ENCODE results near the gene ZNF672. TPM values are rescaled to one million over a fixed set of nuclear protein-coding genes. Genes with fewer than 3 reads are reported as not detected.

The ZNF672 gene
- total and polyA plus RNA-seq, 2 of the 13 experiments (the other 11 are each of a cell fraction or from before 2014, with no cell fraction given) = 17.2 to 22.9 TPM

DNA sequence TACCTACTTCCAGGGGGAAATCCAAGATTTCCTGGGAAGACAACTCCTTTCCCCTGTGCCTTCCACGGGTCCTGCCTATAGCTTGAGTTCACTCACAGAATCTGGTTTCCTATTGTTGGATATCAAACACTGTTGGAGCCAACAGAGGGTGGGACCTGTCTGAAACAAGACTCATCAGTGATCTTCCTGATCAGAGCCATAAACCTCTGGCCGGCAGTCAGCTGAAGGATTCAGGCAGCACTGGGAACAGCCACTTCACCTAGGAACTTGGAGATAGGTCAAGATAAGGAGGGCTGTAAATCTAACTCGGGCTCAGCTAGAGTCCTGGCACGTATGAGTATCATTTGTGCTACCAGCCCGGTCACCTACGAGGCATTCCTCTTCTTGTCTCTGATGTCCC is 35.6 kb upstream of the ZNF672 start:
- no TSS peak for BruUV-seq (replicated peaks)
- intact Hi-C loops (cut with micrococcal nuclease; ENCODE audit: unreplicated experiment) = no loop called here
- Histone ChIP-seq H4K20me1 (ENCODE audit: insufficient read depth, low read length) (no peaks in the 10 kb centered on the region), H2AFZ (ENCODE audit: low read length) (no peak overlapping the region), H3K36me3 (replicated peaks in 1 of 2; ENCODE audit: control insufficient read depth in 1 of 2, insufficient read depth in 2 of 2, low read length in 2 of 2) (no peaks in the 10 kb centered on the region), H3K4me3 (replicated peaks in 1 of 3; ENCODE audit: insufficient read depth in 1 of 3, low read depth in 2 of 3, low read length in 3 of 3) (no peak overlapping the region), H3K9ac (ENCODE audit: insufficient read depth, low read depth, low read length) (no peak overlapping the region), H3K4me2 (ENCODE audit: low read depth, low read length) (no peak overlapping the region), H3K79me2 (ENCODE audit: insufficient read depth, low read length) (no peaks in the 10 kb centered on the region), H3K9me3 (ENCODE audit: low read length) (no peaks in the 10 kb centered on the region), H3K27me3 (ENCODE audit: control insufficient read depth in 1 of 2, insufficient read depth in 2 of 2, low read length in 2 of 2) (no peaks in the 10 kb centered on the region; a peak in 1 of 5 replicates), H3K4me1 (ENCODE audit: insufficient read depth, low read length) (peaks cover 24% of the 10 kb centered on the region), H3K27ac (ENCODE audit: extremely low read length, insufficient read depth, low read length) (no peak overlapping the region)
- ATAC-seq = no peak
- in situ Hi-C loops (cut with HindIII; ENCODE audit: extremely low pct_ligation_motif_present, low pct_unique_long_range_greater_than_20kb) = no loop called here
- ChIA-PET CTCF (ENCODE audit: low intra/inter-chr PET ratio, low total read pairs) (no interaction called here), POLR2A (no interaction called here)
- WGBS (ENCODE audit: low lambda C conversion rate) = 42% methylated on average over 6 of the region's 6 CpGs
- no peak for FAIRE-seq
- DNase-seq (ENCODE audit: low spot score) = no peak
- TF ChIP-seq, protein P1, sequence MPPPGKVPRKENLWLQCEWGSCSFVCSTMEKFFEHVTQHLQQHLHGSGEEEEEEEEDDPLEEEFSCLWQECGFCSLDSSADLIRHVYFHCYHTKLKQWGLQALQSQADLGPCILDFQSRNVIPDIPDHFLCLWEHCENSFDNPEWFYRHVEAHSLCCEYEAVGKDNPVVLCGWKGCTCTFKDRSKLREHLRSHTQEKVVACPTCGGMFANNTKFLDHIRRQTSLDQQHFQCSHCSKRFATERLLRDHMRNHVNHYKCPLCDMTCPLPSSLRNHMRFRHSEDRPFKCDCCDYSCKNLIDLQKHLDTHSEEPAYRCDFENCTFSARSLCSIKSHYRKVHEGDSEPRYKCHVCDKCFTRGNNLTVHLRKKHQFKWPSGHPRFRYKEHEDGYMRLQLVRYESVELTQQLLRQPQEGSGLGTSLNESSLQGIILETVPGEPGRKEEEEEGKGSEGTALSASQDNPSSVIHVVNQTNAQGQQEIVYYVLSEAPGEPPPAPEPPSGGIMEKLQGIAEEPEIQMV (CRISPR knock-in tag; IDR thresholded peaks at IDR 0.05; ENCODE audit: low read depth) = no peak
- TF ChIP-seq, protein P2, sequence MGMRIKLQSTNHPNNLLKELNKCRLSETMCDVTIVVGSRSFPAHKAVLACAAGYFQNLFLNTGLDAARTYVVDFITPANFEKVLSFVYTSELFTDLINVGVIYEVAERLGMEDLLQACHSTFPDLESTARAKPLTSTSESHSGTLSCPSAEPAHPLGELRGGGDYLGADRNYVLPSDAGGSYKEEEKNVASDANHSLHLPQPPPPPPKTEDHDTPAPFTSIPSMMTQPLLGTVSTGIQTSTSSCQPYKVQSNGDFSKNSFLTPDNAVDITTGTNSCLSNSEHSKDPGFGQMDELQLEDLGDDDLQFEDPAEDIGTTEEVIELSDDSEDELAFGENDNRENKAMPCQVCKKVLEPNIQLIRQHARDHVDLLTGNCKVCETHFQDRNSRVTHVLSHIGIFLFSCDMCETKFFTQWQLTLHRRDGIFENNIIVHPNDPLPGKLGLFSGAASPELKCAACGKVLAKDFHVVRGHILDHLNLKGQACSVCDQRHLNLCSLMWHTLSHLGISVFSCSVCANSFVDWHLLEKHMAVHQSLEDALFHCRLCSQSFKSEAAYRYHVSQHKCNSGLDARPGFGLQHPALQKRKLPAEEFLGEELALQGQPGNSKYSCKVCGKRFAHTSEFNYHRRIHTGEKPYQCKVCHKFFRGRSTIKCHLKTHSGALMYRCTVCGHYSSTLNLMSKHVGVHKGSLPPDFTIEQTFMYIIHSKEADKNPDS (CRISPR knock-in tag; IDR thresholded peaks at IDR 0.05) = no peak
- TF ChIP-seq ZFAT (CRISPR knock-in tag; conservative IDR thresholded peaks at IDR 0.05) (no peak), RFX3 (CRISPR knock-in tag; IDR thresholded peaks at IDR 0.05) (no peak), PRPF4 (IDR thresholded peaks at IDR 0.05; ENCODE audit: low read depth, low read length, poor library complexity, severe bottlenecking) (no peak), ZNF749 (CRISPR knock-in tag; IDR thresholded peaks at IDR 0.05; ENCODE audit: borderline replicate concordance) (no peak), NFIB (CRISPR knock-in tag; IDR thresholded peaks at IDR 0.05; ENCODE audit: borderline replicate concordance) (no peak)
- TF ChIP-seq, protein P3, sequence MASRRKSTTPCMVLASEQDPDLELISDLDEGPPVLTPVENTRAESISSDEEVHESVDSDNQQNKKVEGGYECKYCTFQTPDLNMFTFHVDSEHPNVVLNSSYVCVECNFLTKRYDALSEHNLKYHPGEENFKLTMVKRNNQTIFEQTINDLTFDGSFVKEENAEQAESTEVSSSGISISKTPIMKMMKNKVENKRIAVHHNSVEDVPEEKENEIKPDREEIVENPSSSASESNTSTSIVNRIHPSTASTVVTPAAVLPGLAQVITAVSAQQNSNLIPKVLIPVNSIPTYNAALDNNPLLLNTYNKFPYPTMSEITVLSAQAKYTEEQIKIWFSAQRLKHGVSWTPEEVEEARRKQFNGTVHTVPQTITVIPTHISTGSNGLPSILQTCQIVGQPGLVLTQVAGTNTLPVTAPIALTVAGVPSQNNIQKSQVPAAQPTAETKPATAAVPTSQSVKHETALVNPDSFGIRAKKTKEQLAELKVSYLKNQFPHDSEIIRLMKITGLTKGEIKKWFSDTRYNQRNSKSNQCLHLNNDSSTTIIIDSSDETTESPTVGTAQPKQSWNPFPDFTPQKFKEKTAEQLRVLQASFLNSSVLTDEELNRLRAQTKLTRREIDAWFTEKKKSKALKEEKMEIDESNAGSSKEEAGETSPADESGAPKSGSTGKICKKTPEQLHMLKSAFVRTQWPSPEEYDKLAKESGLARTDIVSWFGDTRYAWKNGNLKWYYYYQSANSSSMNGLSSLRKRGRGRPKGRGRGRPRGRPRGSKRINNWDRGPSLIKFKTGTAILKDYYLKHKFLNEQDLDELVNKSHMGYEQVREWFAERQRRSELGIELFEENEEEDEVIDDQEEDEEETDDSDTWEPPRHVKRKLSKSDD (CRISPR knock-in tag; IDR thresholded peaks at IDR 0.05; ENCODE audit: low read depth) = no peak
- TF ChIP-seq, protein P4, sequence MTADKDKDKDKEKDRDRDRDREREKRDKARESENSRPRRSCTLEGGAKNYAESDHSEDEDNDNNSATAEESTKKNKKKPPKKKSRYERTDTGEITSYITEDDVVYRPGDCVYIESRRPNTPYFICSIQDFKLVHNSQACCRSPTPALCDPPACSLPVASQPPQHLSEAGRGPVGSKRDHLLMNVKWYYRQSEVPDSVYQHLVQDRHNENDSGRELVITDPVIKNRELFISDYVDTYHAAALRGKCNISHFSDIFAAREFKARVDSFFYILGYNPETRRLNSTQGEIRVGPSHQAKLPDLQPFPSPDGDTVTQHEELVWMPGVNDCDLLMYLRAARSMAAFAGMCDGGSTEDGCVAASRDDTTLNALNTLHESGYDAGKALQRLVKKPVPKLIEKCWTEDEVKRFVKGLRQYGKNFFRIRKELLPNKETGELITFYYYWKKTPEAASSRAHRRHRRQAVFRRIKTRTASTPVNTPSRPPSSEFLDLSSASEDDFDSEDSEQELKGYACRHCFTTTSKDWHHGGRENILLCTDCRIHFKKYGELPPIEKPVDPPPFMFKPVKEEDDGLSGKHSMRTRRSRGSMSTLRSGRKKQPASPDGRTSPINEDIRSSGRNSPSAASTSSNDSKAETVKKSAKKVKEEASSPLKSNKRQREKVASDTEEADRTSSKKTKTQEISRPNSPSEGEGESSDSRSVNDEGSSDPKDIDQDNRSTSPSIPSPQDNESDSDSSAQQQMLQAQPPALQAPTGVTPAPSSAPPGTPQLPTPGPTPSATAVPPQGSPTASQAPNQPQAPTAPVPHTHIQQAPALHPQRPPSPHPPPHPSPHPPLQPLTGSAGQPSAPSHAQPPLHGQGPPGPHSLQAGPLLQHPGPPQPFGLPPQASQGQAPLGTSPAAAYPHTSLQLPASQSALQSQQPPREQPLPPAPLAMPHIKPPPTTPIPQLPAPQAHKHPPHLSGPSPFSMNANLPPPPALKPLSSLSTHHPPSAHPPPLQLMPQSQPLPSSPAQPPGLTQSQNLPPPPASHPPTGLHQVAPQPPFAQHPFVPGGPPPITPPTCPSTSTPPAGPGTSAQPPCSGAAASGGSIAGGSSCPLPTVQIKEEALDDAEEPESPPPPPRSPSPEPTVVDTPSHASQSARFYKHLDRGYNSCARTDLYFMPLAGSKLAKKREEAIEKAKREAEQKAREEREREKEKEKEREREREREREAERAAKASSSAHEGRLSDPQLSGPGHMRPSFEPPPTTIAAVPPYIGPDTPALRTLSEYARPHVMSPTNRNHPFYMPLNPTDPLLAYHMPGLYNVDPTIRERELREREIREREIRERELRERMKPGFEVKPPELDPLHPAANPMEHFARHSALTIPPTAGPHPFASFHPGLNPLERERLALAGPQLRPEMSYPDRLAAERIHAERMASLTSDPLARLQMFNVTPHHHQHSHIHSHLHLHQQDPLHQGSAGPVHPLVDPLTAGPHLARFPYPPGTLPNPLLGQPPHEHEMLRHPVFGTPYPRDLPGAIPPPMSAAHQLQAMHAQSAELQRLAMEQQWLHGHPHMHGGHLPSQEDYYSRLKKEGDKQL (CRISPR knock-in tag; IDR thresholded peaks at IDR 0.05; ENCODE audit: low read depth) = no peak

All from HepG2 (cell line).